Renal cortex interstitium (tissue), 11 donors: ENCODE measurements around the gene NDUFA13. TPM values are rescaled to one million over a fixed set of nuclear protein-coding genes. Genes with fewer than 3 reads are reported as not detected.

Experiments
- DNase-seq, 11 donors: peaks; one replicate each; pipeline ENCODE4 v3.0.0-alpha.2; 2013; ENCODE audit warnings: low read depth in 9 of 11, low spot score in 4 of 11; ENCODE audit errors: extremely low read depth in 1 of 11
- polyA plus RNA-seq, 3 donors: library from polyadenylated mRNA; unstranded; fragments of 120-200 nt; gene quantifications; one replicate each; pipeline ENCODE4 v1.2.1, GENCODE V29; 2013; ENCODE audit not compliant: insufficient read length in 3 of 3

Gene NDUFA13
- polyA plus RNA-seq, 3 donors: 241 to 343 (median 284) TPM

DNA sequence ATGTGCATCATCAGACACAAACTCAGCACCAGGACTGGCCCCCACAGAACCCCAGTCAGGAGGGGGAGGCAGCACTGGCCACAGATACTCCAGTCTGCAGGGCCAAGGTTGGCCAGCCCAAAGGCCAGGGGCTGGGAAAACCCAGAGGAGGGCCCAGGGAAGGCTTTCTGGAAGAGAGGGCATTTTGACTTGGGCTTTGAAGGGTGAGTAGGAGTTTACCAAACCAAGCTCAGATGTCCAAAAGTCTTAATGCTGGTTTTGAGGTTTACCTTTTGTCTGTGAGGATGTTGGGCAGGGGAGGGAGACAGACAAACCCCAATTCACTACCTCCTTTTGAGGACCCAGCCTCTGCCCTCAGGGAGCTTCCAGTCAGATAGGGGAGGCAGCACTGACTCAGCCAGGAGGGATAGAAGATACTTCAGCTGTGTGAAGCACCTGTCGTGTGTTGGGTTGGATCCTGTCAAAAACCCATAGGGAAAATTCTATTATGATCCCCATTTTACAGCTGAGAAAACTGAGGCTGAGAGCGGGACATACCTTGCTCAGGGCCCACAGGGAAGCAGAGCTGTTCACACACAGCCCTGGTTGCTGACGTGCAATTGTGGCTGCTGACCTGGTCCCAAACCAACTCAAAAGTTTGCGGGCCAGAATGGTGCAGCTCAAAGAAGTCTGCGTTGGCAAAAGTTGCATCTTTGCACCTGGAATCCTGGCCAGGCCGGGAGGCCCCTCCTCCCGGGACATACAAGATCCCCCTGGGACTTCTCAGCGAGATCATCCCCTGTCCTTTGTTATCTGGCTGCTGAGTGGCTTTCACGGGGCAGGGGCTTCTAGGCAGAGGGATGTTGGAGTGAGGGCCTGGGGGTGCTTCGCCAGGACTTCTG lies 35.2 kb downstream of the NDUFA13 start:
- DNase-seq: no peak

DNA sequence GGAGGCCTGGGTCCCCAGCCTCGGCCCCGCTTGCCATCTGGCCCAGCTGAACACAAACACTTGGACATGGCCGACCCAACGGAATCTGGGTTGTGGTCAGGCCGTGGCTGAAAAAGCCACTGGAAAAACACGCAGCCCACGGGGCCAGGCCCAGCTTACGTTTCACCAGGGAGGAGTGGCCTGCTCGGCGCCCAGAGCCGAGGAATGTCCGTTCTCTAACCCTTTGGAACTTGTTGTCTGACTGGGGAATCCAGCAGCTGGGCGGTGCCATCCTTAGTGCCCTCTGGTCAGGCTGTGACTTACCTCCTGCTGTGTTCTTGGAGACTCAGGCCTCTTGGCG lies 35.8 kb downstream of the NDUFA13 start:
- no peak for DNase-seq

DNA sequence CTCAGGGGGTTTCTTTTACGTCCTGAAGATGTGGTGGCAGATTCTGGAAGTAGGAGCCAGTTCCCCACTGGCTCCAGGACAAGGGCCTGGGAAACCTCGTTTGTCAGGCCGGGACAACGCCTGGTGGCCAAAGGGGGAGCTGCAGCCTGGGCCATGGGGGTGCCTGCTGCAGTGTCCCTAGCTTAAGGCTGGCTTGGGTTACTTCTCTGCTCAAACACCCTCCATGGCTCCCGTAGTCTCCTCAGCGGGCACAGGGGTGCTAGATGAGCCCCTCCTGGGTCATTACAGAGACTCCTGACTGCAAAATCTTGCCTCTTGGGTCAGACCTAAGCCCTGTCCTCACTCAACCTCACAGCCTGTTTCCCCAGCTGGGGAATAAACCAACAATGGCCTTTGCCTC lies 36.8 kb downstream of the NDUFA13 start:
- no peak for DNase-seq

DNA sequence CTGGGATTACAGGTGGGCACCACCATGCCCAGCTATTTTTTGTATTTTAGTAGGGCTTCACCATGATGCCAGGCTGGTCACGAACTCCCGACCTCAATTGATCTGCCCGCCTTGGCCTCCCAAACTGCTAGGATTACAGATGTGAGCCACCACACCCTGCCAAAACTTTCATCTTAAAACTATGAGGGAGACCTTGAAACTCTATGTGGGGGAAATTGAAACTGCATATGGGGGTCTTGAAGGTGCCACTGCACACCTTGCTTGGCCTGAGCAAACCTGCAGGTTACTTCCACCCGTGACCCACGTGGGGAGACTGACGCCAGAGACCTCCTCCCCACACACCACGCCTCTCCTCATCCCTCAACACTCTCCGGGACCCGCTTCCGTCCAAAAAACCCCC lies 37.6 kb downstream of the NDUFA13 start:
- DNase-seq: no peak

DNA sequence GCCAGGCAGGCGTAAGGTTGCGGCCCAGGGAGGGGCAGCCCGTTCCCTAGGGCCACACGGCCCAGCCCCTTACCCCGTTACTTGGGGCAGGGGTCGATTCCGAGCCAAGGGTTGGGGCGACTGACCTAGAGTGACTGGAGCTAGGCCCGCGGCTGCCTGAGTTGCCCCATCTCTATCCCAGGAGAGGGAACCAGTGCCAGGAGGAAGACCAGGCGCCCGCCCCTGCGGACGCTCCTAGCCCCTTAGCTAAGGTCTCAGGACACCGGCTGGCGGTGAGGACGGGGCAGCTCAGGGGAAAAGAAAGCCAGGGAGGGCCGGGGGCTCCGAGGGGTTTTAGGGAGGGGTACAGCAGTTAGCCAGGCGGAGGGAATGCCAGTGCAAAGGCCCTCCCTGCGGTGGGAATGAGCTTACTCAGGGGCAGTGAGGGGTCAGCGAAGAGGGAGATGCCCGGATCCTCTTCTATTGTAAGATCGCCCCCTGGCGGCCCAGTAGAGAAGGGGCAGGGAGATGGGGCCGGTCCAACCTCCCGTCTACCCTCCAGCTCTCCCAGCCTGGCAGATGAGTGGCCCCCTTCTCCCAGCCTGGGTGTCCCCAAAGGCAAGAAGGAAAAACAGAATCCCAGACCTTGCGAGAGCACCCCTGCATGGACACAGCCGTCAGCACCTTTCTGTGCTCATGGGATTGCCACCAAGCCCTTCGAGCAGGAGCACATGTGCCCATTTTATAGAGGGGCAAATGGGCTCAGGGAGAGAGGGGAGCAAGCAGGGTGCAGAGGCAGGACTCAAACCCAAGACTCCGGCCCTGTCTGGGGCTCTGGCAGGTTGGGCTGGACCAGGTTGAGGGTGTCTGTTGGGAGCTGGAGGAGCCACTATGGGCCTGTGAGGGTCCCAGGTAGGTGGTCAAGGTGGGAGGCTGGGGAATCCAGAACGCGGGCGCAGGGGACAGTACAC lies 38.3 kb downstream of the NDUFA13 start:
- no peak for DNase-seq

DNA sequence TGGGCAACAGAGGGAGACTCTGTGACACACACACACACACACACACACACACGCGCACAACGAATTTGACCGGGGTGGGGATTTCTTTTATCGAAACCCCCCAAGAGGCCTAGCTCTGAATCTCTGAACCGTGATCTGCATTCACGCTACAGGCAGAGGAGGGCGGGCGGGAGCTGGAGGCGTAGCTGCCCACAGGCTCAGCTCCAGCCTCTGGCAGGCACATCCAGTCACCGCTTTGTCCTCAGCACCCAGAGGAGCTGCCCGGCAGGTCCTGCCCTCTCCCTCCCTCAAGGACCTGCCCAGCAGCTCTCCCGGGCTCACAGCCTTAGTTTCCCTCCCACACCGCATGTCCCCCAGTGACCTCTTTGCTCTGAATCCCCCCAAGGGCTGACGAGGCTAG lies 42.0 kb downstream of the NDUFA13 start:
- DNase-seq: no peak

DNA sequence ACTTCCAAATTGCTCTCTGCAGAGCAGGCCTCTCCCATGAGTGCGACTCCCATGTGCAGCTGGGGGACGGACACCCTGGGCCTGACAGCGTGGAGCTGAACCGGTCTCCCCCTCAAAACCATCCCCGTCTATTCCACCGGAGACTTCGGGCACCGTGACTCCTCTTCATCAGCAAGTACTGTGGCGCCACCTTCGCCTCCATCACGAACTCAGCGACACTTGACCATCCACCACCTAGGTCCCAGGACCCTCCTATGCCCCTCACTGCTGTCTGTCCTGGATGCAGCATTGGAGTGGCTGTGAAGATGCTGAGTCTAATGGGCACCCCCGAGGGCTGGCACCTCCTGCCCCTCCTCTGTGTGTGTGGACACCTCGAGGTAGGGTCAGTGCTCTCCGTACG lies 42.6 kb downstream of the NDUFA13 start:
- no peak for DNase-seq

DNA sequence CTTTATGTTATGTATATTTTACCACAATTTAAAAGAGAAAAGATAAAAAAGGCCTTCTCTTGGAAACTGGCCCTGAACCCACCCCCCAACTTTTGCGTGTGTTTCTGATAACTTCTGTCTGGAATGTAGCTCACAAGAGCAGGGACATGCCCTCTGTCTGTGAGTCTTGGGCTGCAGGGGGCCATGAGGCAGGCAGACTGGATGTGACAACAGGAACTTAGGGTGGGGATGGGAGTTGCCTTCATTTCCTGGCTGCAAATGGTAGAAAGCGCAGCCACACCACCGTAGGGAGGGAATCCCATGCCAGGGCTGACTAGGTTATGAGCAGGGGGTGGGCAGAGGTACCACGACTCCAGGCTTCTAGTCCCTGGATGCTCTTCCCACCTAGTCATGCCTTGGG lies 43.9 kb downstream of the NDUFA13 start:
- no peak for DNase-seq

DNA sequence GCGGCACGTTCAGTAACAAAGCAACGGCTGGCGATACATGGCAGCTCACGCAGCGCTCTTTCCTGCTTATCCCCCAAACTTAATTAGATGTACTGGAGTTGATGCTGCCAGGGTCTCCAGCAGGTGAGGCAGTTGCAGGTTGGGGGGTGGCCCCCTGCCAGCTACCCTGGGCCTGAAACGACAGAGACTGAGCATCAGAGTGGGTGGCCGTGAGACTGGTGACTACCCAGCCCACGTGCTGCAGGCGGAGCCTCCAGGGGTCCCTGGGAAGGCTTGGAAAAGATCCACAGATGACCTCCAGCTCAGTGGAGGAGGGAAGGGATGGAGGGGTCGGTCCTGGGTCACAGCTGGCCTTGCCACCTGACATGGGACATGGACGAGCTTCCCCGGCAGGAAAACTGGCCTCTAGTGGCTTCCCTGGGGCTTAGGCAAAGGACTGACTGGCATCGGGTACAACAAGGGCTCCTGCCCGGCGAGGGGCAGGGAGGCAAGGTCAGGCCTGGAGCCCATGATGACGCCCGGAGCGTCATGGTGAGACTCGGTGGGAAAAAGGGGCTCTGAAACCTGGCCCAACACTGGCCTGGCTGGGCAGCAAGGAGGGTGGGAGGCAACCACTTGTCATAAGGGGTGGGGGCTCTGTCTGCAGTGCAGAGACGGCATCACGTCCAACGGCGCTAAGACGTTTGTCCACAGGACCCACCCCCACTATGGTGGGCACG lies 46.1 kb downstream of the NDUFA13 start:
- no peak for DNase-seq

DNA sequence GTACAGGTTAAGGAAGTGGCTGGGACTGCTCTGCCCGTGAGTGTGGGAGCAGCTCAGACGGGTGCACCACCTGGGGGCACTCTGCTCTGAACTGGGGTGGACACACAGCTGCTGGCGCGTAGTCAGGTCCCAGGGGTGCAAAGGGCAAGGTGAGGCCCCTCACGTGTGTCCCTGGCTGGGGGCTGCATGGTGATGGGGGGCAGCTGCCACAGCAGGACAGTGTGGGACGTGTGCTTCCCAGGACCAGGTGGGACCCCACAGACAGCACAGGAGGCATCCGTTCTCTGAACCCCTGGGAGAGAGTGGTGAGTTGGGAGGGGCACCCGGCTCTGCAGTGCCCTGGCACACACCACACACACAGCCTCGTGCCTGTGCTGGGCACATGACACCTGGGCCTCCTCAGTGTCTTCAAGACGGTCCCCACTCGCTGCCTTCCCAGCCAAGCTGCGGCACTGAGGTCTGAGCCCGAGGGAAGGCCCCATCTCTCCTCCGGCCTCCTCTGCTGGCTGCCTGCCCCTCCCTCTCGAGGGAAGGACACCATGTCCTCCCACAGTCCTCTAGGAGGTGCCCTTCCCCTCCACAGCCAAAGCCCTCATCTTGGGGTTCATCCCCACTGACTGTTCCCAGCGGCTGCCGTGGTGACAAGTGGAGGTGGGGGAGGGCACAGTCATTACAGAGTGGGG lies 46.8 kb downstream of the NDUFA13 start:
- no peak for DNase-seq

DNA sequence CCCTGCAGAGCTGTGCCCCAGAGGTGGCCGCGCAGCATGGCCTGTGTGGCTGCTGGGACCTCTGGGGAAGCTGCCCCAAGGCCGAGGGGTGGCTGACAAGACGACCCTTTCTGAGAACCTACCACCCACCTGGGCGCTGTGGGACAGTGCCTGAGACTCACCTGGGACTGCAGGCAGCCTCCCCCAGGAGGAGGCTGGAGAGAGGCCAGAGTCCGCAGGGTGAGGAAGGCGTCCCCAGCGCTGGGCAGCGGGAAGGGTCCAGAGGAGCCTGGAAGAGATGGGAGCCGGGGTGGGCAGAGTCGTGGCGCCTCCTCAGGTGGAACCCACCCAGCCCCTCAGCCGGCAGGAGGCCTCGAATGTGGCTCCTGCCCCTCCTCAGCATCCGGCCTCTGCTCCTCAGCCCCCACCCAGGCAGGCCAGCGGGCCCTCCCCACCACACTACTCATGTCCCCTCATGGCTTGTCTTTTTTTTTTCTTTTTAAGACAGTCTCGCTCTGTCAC lies 47.4 kb downstream of the NDUFA13 start:
- no peak for DNase-seq

DNA sequence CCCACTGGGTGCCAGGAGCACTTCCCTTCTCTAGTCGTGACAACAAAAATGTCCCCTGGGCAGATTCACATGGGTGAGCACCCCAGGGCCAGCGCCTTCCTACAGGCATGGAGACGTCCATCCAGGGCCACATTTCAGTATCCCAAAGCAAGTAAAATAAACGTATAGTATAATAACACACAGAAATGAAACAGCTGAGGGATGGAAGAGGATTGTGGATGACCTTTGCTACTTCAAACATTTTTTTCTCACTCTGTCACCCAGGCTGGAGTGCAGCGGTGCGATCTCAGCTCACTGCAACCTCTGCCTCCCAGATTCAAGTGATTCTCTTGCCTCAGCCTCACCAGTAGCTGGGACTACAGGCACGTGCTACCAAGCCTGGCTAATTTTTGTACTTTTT lies 50.3 kb downstream of the NDUFA13 start:
- DNase-seq: no peak

DNA sequence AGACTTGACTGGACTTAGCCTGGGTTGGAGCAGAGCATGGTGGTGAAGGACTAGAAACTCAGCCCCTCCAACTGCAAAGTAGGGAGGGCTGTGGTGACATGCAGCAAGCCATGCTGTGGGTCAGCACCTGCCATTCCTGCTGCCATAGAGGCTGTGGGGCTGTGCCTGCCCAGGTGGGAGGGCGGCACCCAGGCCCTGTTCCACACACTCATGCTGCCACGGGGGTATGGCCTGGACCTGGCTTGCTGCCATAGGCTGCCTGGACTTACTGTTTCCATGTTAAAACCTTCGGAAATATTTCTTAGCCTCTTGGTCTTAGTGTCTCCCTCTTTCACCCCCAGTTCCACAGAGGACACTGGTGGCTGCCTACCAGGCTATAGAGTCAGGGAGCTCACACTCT lies 51.4 kb downstream of the NDUFA13 start:
- DNase-seq: no peak

DNA sequence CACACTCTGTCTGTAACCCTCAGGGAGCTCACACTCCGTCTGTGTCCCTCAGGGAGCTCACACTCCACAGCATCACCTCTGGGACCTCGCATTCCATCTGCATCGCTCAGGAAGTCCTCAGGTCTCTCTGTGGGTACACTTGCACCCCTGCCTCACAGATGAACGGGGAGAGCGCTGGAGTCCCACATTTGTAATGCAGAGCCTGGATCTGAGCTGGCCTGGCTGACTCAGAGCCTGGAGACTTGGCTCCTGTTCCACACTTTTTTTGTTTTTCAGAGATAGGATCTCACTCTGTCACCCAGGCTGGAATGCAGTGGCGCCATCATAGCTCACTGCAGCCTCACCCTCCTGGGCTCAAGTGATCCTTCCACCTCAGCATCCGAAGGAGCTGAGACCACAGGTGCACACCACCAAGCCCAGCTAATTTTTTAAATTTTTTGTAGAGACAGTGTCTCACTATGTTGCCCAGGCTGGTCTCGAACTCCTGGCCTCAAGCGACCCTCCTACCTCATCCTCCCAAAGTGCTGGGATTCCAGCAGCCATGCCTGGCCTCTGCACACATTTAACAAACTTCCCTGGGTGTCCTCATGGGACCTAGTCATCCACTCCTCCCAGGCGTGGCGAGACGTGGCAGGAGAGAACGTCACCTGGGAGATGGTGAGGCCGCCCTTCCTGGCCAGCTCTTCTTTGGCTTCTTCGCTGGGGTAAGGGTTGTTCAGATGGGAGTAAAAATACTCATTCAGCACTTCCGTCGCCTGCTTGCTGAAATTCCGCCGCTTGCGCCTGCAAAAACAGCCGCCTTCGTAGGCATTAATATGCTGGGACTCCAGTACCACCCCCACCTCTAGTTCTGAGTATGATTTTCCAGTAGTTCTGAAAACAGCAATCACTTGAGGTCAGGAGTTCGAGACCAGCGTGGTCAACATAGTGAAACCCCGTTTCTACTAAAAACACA lies 53.1 kb downstream of the NDUFA13 start:
- DNase-seq: no peak

DNA sequence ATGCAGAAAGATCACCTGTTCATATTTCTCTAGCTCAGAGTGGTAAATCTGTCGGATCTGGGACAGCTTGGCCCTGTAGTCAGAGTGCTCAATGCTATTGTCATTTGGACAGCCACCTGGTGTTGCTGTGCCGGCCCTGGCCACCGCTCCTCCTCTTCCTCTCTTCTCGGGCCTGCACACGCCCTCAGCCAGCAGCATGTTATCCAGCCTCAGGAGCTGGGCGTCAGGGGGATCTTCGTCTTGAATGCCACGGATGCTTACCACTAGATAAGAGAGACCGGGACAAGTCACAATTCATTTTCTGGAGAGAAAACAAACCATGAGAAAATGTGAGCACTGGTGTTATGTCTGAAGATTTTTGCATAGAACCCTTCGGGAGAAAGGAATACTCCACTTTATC lies 54.5 kb downstream of the NDUFA13 start:
- no peak for DNase-seq

DNA sequence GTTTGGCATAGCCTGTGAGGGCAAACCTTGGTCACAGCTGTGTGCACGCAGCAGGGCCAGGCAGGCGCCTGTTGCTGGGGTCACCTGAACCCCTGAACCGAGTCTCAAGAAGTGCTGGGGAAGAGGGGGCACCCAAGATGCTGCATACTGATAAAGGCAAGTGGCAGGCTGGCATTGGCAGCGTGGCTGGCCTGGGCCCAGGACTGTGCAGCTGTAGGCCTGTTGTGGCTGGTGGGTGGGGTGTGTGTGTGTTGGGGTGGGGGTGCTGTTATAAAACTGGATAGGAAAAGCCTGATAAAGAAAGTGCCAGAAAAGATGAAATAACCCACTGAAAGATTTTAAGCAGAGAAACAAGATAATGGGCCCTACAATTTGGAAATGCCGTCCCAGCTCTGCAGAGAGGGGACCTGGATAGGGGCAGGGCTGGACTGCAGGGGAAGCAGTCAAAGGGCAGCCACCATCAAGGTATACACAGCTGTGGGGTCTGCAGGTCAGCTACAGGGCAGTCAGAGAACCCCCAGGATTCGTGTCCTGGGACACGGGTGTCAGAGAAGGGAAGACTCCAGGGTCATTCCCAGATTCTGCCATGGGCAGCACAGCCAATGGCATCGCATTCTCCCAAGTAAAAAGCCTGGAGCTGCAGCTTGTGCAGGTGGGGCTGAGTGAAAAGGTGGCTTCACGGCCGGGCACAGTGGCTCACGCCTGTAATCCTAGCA lies 55.2 kb downstream of the NDUFA13 start:
- no peak for DNase-seq

DNA sequence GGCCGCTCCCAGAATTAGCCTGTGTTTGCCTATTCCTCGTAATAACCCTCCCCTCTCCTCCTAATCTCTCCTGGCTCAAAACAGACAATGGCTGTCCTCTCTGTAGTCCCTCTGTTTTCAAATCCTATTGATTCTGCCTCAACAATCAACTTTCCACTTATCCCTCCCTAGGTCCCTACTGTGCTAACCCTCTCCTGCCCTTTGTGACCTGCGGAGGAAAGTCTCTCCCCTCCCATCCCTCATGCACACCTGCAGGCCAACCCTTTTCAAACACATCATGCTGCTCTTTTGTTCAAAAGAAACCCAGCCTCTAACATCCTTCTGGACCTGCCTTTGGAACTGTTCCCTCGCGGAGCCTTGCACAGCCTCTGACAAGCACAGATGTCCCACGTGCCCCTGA lies 59.4 kb downstream of the NDUFA13 start:
- no peak for DNase-seq
